HCEC 1CT (cell line): ENCODE results near the gene TMEM132A.
A peak's percentile ranks its signal among the peaks of the same experiment; 100 is the strongest.
"Not testable (repeated sequence)": the region's sequence is repeated elsewhere in the genome, so short reads cannot be mapped to it uniquely, and the experiment has no call there.

Experiments used
- DNase-seq: peaks from one replicate; pipeline ENCODE4 v3.0.0-alpha.2; 2017

TMEM132A gene

GRCh38 chr11:60905551-60906113, 18.6 kb upstream of the TMEM132A start:
- peak; percentile 50 for DNase-seq

DNA sequence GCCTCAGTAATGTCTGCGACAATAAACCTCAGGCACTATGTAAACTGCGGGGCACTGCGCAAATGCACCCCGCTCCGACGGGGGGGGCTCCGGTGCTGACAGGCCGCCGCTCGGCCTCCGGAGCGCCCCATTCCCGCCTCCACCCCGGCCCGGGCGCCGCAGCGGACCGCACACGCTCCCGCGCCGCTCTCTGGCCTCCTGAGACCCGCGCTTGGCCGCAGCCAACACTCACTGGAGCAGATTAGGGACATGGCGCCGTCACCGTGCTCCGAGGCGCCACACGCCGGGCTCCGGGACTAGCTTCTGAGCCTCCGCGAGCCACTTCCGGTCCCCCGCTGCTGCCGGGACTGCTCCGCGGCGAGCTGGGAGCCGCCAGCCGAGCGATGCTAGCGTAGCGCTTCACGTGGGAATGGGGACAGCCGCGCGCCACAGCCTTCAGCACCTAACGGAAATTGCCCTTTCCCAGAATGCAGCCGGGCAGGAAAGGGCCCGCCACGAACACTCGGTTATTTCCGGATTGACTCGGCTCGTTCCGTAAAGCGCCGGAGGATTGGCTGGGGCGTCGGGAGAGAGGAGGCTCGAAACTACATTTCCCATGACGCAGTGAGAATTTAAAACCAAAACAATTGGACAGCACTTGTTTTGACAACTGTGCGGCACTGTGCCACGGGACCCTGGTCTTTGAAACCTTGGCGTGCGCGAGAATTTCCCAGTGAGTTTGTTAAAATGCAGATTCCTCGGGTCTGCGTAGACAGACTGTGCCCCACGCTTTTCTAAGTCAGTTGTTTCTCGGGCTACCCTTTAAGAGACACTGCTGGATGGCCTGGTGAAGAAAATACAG, 17.9 kb upstream of the TMEM132A start, which contains the start of gene PRPF19:
Gene PRPF19, minus strand, starts transcription at position 454 of the 841 bp plus-strand sequence. Its CDS starts 203 bp downstream, at position 251.
- peak; percentile 93 for DNase-seq

- DNase-seq: no peak
These were observed 15.5 kb upstream of the TMEM132A start for GRCh38 chr11:60908803-60909202.

DNA sequence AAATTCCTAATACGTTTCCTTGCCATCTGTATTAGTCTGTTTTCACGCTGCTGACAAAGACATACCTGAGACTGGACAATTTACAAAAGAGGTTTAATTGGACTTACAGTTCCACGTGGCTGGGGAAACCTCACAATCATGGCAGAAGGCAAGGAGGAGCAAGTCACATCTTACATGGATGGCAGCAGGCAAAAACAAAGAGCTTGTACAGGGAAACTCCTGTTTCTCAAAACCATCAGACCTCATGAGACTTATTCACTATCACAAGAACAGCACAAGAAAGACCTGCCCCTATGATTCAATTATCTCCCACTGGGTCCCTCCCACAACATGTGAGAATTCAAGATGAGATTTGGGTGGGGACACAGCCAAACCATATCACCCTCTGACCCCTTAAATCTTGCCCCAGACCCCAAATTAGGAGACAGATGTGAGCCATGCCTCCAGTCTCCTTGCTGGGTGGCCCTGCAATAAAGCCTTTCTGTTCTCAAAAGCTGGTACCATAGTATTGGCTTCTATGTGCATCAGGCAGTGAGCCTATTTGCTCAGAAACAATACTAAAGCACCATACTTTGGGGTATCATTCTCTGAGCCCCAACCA, 14.5 kb upstream of the TMEM132A start:
- not testable (repeated sequence) for DNase-seq

- DNase-seq: no peak
These were observed 14.0 kb upstream of the TMEM132A start for GRCh38 chr11:60910281-60910687.

DNA sequence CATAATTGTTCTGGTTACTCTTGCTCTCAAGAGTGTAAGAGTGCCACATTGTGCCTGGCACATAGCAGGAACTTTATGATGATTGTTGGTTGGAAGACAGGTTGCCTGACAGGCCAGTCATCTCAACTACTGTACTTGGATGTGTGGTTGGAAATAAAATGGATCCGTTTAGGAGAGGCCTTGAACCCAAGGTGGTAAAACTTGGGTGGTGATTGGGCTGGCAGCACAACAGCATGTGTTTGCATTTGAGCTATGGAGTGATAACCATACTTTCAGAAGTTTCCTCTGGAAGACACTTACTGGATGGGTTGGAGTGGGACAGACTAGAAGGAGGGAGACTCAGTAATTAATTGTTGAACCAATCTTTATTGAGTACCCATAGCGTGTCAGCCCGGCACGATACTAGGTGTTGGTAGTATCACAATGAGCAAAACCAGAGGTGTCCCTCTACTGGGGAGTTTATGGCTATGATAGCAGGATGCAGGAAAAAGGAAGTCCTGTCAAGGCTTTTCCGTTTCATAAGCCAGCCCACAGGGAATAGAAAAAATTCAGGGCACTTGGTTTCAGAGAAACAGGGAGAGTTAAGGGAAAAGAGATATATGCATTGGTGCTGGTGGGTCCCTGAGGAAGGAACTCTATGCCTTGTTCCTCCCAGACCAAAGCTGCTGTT, 13.4 kb upstream of the TMEM132A start:
- DNase-seq: no peak

- no peak for DNase-seq
These were observed 11.9 kb upstream of the TMEM132A start for GRCh38 chr11:60912223-60912850.

DNA sequence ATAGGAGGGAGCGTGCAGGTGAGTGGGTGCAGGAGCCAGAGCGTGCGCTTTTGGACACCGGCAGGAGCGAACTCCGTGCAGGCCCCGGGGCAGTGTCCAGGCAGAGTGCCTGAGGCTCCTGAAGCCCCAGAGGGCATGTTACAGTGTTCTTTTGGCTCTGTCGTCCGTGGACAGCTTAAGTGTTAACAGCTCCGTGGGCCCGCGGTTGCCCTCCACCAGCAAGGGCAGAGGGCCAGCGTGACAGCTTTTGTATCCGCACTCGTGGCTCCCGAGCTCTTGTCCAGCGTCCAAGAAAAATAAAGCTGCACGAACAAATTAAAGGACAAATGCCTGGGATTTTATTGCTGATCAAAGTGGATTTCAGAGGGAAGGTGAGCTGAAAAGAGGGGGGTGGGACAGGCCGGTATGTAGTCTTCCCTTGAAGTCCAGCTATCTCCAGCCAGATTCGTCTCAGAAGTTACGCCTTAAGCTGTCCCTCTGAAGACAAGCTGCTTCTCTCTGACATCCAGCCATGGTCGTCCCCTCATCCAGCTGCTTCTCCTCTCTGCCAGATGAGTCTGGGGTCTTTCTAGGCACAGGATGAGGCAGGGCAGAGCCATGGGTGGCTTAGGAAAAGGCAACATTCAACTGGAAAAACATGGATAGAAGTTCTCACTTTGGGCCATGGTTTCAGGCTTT, 11.3 kb upstream of the TMEM132A start:
- DNase-seq: no peak

DNA sequence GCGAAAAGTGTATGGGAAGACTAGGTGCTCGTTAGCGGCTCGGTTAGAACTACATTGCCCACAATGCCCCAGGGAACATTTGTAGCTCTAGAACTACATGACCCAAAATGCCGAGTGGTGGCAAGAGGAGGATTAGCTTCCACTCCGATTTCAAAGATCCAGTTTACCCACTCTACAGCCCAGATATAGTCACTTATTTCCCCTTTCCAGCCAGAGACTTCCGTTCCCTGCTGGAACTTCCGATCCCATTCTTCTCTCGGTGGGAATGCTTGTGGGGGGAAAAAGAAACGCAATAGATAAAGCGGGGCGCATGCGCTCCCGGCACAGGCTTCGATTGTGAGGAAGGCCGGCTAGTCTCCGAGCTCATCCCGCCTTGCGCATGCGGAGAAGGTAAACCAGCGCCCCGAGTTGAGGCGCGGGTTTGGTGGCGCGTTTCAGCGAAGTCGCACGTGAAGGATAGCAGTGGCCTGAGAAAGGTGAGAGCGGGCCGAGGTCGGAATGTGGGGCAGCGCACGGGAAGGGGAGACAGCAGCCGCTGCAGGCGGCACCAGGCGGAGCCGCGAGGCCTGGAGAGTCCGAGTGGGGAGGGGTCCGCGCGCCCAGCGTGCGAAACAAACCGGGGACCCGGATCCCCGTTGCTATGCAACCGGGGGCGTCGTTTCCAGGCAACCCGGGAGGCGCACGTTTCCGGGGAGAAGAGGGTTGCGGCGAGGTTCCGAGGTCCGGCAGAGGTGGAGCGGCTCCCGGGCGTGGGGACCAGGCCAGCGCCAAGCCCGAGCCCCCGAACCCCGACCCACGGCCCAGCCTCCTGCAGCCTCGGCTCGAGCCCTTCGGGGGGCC, 10.2 kb upstream of the TMEM132A start, which contains the start of gene TMEM109:
Gene TMEM109, plus strand, starts transcription at position 366 of the 840 bp plus-strand sequence. CDS start 5,536 bp downstream, outside the sequence.
- DNase-seq: peak; percentile 82

GRCh38 chr11:60914633-60915247, 9.5 kb upstream of the TMEM132A start:
- DNase-seq: peak; percentile 24

DNA sequence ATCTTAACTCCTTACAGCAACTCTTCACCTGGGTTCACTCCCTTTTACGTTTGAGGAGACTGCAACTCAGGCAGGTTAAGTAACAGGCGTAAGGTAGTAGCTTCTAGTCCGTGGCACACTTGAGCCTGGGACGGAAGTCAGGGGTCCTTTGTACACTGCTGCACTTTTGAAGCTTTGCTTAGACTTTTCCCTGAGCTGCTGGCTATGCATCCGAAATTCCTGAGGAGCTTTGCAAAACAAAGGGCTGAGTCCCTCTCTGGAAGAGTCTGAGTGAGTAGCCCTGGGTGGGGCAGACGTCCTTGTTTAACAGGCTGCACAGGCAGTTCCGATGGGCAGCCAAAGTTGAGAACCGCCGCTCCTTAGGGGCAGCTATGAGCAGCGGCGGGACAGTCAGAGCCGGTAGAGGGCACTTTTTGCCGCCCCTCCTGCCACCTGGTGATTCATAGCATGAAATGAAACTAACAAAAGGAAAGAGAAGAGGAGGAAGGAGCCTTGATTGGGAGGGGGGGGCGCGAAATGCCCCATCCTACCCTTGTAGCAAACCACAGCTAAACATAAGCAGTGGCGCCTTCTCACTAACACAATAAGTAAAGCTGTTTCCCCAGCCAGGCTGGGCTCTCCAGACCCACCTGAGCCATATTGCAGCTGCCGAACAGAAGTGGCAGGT, 8.9 kb upstream of the TMEM132A start:
- peak; percentile 56 for DNase-seq

DNA sequence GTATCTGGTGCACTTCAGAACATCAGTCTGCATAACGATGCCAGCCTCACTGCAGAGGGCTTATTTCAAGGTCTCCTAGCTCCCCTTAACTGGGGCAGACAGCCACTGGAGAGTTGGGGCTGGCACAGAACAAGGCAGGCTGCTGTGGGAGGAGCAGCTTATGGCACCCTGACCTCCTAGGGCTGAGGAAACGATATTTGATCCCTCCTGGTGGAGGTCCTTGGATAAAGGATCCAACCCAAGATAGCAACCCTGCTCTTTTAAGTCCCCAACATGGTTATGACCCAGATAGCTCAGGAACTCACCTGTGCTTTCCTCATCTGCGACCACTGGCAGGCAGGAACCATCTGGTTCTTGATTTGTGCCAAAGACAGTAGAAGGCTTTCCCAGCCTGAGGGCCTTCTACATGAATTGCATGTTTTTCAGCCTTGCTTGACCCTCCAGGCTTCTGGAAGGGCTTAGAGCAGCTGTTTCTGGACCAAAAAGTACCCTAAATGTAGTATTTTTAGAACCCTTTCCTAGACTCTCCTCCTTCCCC, 7.5 kb upstream of the TMEM132A start:
- no peak for DNase-seq

GRCh38 chr11:60917267-60917666, 7.0 kb upstream of the TMEM132A start:
- no peak for DNase-seq

DNA sequence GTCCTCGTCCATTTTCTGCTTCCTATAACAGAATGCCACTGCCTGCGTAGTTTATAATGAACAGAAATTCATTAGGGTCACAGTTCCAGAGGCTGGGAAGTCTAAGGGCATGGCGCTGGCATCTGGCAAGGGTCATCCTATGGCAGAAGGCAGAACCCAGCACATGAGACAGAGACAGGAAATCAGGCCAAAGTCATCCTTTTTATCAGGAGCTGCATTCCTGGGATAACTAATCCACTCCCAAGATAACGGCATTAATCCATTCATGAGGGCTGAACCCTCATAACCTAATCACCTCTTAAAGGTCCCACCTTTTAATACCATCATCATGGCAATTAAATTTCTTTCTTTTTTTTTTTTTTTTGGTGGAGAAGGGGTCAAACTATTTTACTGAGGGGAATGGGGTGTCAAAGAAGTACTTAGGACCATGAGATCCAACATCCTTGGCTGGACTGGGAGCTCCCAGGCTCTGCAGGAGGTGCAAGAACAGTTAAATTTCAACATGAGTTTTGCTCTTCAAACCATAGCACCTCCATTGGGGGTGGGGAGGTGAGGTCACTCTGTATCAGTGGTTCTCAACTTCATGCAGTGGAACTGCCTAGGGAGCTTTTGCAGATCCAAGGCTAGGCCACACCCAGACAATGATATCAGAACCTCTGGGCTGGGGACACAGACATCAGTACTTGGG, 5.9 kb upstream of the TMEM132A start:
- no peak for DNase-seq

GRCh38 chr11:60918939-60919265, 5.4 kb upstream of the TMEM132A start:
- peak; percentile 36 for DNase-seq

DNA sequence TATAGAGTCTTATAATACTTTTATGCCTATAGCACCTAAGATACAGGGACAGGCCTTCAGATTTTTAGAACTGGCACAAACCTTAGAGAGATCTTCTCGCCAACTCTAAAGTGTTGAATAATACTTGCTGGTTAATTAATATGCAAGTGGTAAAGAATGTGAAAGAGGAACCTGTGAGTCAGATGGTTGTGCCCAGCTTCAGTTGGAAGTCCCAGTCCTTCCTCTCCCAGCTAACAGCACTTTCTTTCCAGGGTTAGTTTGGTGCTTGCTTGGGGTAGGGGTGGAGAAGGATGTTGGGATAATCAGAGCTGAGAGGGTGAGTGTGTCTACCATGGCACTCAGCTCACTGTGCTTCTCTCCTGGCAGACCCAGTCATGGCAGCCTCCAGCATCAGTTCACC, 4.9 kb upstream of the TMEM132A start:
- no peak for DNase-seq

GRCh38 chr11:60919956-60920355, 4.3 kb upstream of the TMEM132A start:
- no peak for DNase-seq

DNA sequence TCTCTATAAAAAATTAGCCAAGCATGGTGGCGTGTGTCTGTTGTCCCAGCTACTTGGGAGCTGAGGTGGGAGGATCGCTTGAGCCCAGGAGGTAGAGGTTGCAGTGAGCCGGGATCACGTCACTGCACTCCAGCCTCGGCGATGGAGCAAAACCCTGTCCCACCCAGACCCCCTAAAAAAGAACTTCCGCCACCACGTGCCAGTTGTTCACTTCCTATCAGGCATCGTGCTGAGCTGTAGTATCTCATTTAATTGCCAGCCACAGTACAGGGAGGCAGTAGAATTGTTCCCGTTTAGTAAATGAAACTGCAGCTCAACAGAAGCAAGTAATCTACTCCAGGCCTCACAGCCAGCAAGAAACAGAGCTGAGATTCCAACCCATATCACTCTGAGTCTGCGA, 3.0 kb upstream of the TMEM132A start:
- DNase-seq: no peak

DNA sequence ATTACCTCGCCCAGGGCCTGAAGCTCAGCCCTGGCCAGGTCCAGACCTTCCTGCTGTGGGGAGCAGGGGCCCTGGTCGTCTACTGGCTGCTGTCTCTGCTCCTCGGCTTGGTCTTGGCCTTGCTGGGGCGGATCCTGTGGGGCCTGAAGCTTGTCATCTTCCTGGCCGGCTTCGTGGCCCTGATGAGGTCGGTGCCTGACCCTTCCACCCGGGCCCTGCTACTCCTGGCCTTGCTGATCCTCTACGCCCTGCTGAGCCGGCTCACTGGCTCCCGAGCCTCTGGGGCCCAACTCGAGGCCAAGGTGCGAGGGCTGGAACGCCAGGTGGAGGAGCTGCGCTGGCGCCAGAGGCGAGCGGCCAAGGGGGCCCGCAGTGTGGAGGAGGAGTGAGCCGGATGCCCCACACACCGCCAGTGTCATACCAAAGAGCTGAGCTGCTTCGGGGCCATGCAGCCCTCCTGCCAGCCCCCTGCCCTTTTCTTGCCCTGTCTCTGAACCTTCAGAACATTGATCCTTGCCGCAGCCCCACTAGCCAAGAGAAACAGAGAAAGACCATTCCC, 2.4 kb upstream of the TMEM132A start:
- DNase-seq: no peak
